Type B pancreatic cell (in vitro differentiated cells): ENCODE measurements around the gene INKA2. TPM values are rescaled to one million over a fixed set of nuclear protein-coding genes. Genes with fewer than 3 reads are reported as not detected.

Source experiments
- DNase-seq: peaks from one replicate; pipeline ENCODE4 v3.0.0; 2021; ENCODE audit warnings: mixed read lengths; ENCODE audit not compliant: unreplicated experiment; ENCODE audit errors: extremely low spot score
- H3K27ac Mint-ChIP-seq: 2 replicates; pipeline ENCODE4 v1.8.0; 2021; ENCODE audit warnings: mild to moderate bottlenecking, mixed read lengths
- H3K27me3 Mint-ChIP-seq: 2 replicates; pipeline ENCODE4 v1.8.0; 2021; ENCODE audit warnings: mixed read lengths
- H3K36me3 Mint-ChIP-seq: 2 replicates; pipeline ENCODE4 v1.8.0; 2021; ENCODE audit warnings: mixed read lengths
- H3K4me1 Mint-ChIP-seq: one replicate; pipeline ENCODE4 v1.8.0; 2021; ENCODE audit warnings: mixed read lengths; ENCODE audit not compliant: unreplicated experiment
- H3K4me3 Mint-ChIP-seq: 2 replicates; pipeline ENCODE4 v1.8.0; 2021; ENCODE audit warnings: mild to moderate bottlenecking, mixed read lengths
- H3K9me3 Mint-ChIP-seq: 2 replicates; pipeline ENCODE4 v1.8.0; 2021; ENCODE audit warnings: mixed read lengths
- CTCF ChIP-seq: fragments of 200-600 bp; sonication (generic); conservative IDR thresholded peaks from 2 replicates; pipeline ENCODE4 v1.5.0; 2021; ENCODE audit warnings: antibody characterized with exemption, mild to moderate bottlenecking
- total RNA-seq: library from RNA; stranded (reverse); gene quantifications from 2 replicates; pipeline ENCODE4 v1.2.1, GENCODE V29; 2021; ENCODE audit warnings: low replicate concordance

Gene INKA2
- total RNA-seq, 1 donor from 2014 or later: 9.7 TPM

GRCh38 chr1:111709986-111710385 is 29.2 kb downstream of the INKA2 start:
- peaks cover 5% of the 10 kb centered on the region for H3K36me3 Mint-ChIP-seq
- no peaks in the 10 kb centered on the region for H3K4me1 Mint-ChIP-seq
- H3K9me3 Mint-ChIP-seq: no peaks in the 10 kb centered on the region
- no peak for TF ChIP-seq CTCF
- H3K4me3 Mint-ChIP-seq: no peak overlapping the region
- no peak overlapping the region for H3K27ac Mint-ChIP-seq
- no peaks in the 10 kb centered on the region for H3K27me3 Mint-ChIP-seq
- no peak for DNase-seq

GRCh38 chr1:111707906-111708305 is 31.3 kb downstream of the INKA2 start:
- no peak overlapping the region for H3K4me3 Mint-ChIP-seq
- H3K9me3 Mint-ChIP-seq: no peaks in the 10 kb centered on the region
- H3K4me1 Mint-ChIP-seq: no peaks in the 10 kb centered on the region
- H3K36me3 Mint-ChIP-seq: peaks cover 9% of the 10 kb centered on the region
- H3K27me3 Mint-ChIP-seq: no peaks in the 10 kb centered on the region
- no peak for DNase-seq
- no peak for TF ChIP-seq CTCF
- no peak overlapping the region for H3K27ac Mint-ChIP-seq

GRCh38 chr1:111706921-111707320 is 32.3 kb downstream of the INKA2 start:
- no peaks in the 10 kb centered on the region for H3K9me3 Mint-ChIP-seq
- H3K36me3 Mint-ChIP-seq: peaks cover 9% of the 10 kb centered on the region
- no peak overlapping the region for H3K4me3 Mint-ChIP-seq
- no peak overlapping the region for H3K27ac Mint-ChIP-seq
- H3K27me3 Mint-ChIP-seq: no peaks in the 10 kb centered on the region
- no peak for DNase-seq
- no peak for TF ChIP-seq CTCF
- H3K4me1 Mint-ChIP-seq: no peaks in the 10 kb centered on the region

- TF ChIP-seq CTCF: no peak
- no peak for DNase-seq
- H3K27ac Mint-ChIP-seq: no peak overlapping the region
- no peaks in the 10 kb centered on the region for H3K9me3 Mint-ChIP-seq
- H3K4me3 Mint-ChIP-seq: no peak overlapping the region
- H3K4me1 Mint-ChIP-seq: no peaks in the 10 kb centered on the region
- H3K36me3 Mint-ChIP-seq: peaks cover 16% of the 10 kb centered on the region
- H3K27me3 Mint-ChIP-seq: no peaks in the 10 kb centered on the region
Measured at GRCh38 chr1:111705841-111706240, 33.4 kb downstream of the INKA2 start.

GRCh38 chr1:111704776-111705175 is 34.4 kb downstream of the INKA2 start:
- no peaks in the 10 kb centered on the region for H3K27me3 Mint-ChIP-seq
- H3K4me3 Mint-ChIP-seq: no peak overlapping the region
- peaks cover 26% of the 10 kb centered on the region for H3K36me3 Mint-ChIP-seq
- no peaks in the 10 kb centered on the region for H3K9me3 Mint-ChIP-seq
- DNase-seq: no peak
- no peak overlapping the region for H3K27ac Mint-ChIP-seq
- no peak for TF ChIP-seq CTCF
- H3K4me1 Mint-ChIP-seq: no peaks in the 10 kb centered on the region

GRCh38 chr1:111704240-111704639 is 35.0 kb downstream of the INKA2 start:
- no peak overlapping the region for H3K4me3 Mint-ChIP-seq
- no peak for DNase-seq
- no peaks in the 10 kb centered on the region for H3K9me3 Mint-ChIP-seq
- H3K27ac Mint-ChIP-seq: no peak overlapping the region
- H3K4me1 Mint-ChIP-seq: no peaks in the 10 kb centered on the region
- no peak for TF ChIP-seq CTCF
- H3K27me3 Mint-ChIP-seq: no peaks in the 10 kb centered on the region
- H3K36me3 Mint-ChIP-seq: peaks cover 24% of the 10 kb centered on the region
